ENCODE results near the gene FOXP1.

FOXP1 gene

DNA sequence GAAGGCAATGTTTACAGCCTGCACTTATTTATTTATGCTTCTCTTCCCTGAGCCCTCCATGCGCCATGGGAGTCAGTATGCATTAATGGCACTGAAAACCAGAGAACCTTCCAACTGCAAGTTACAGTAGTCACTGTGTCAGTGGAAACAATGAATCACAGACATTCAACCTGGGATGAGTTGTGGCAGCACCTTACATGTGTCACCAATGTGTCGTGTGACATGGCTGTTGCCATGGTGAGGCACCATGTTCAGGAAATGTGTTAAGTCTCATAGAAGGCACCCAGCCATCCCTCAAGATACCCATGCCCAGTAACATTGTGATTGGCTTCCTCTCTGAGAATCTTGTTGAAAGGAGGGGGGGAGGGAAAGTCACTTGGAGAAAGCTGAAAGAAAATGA is 105.0 kb downstream of the FOXP1 start:
- H3K27ac ChIP-seq (ENCODE audit: low read depth, low read length), result no peak overlapping the region
- peaks cover 12% of the 10 kb centered on the region for H3K36me3 ChIP-seq (ENCODE audit: control insufficient read depth, low read length)
- H3K4me2 ChIP-seq (ENCODE audit: low read length), result no peak overlapping the region
- H3F3A ChIP-seq (ENCODE audit: control insufficient read depth, insufficient read depth), result no peaks in the 10 kb centered on the region
- peaks cover 15% of the 10 kb centered on the region for H3K4me1 ChIP-seq (ENCODE audit: control insufficient read depth, low read length)
- no peaks in the 10 kb centered on the region for H3K27me3 ChIP-seq (ENCODE audit: control insufficient read depth, low read length)
- H3K9me2 ChIP-seq (replicated peaks; ENCODE audit: control insufficient read depth, low read length), result no peaks in the 10 kb centered on the region
- H4K20me1 ChIP-seq (ENCODE audit: control insufficient read depth, insufficient read depth, low read depth, low read length), result no peaks in the 10 kb centered on the region
- TF ChIP-seq EZH2phosphoT487 (IDR thresholded peaks at IDR 0.05; ENCODE audit: borderline replicate concordance, low read length), result no peak
- TF ChIP-seq, protein P1, sequence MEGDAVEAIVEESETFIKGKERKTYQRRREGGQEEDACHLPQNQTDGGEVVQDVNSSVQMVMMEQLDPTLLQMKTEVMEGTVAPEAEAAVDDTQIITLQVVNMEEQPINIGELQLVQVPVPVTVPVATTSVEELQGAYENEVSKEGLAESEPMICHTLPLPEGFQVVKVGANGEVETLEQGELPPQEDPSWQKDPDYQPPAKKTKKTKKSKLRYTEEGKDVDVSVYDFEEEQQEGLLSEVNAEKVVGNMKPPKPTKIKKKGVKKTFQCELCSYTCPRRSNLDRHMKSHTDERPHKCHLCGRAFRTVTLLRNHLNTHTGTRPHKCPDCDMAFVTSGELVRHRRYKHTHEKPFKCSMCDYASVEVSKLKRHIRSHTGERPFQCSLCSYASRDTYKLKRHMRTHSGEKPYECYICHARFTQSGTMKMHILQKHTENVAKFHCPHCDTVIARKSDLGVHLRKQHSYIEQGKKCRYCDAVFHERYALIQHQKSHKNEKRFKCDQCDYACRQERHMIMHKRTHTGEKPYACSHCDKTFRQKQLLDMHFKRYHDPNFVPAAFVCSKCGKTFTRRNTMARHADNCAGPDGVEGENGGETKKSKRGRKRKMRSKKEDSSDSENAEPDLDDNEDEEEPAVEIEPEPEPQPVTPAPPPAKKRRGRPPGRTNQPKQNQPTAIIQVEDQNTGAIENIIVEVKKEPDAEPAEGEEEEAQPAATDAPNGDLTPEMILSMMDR (IDR thresholded peaks at IDR 0.05; ENCODE audit: low read depth, low read length, poor library complexity, severe bottlenecking), result no peak
- H3K79me2 ChIP-seq (ENCODE audit: control insufficient read depth, low read length), result peaks cover 85% of the 10 kb centered on the region
- H3K4me3 ChIP-seq (ENCODE audit: low read length), result no peak overlapping the region
- H3K9me3 ChIP-seq (ENCODE audit: control insufficient read depth, insufficient read depth, low read length), result no peaks in the 10 kb centered on the region

DNA sequence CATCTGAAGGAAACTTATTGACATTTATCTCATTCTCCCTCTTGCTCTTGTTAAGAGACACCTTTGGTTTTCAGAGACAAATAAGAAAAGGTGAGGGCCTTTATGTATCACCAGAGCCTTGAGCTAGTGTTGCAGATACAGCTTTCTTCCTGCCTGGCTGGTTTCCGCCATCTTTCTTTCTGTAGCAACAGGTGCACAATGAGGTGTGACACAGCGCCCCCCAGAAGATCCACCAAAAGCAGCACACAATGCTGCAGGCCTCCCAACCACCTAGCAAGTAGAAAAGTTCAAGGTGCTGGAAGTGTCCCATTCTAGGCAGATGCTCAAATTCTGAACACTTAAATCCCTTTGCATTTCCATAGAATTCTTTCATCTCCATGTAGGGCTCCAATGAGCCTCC is 106.6 kb downstream of the FOXP1 start:
- Histone ChIP-seq H3K4me1 (ENCODE audit: control insufficient read depth, low read length) (peaks cover 9% of the 10 kb centered on the region; the same call in 1 of the 2 replicates), H3K9me2 (replicated peaks; ENCODE audit: control insufficient read depth, low read length) (no peaks in the 10 kb centered on the region), H3K4me2 (ENCODE audit: low read length) (no peak overlapping the region), H3F3A (ENCODE audit: control insufficient read depth, insufficient read depth) (no peaks in the 10 kb centered on the region), H3K27me3 (ENCODE audit: control insufficient read depth, low read length) (no peaks in the 10 kb centered on the region), H3K27ac (ENCODE audit: low read depth, low read length) (no peak overlapping the region), H4K20me1 (ENCODE audit: control insufficient read depth, insufficient read depth, low read depth, low read length) (no peaks in the 10 kb centered on the region), H3K9me3 (ENCODE audit: control insufficient read depth, insufficient read depth, low read length) (no peaks in the 10 kb centered on the region), H3K79me2 (ENCODE audit: control insufficient read depth, low read length) (peaks cover 86% of the 10 kb centered on the region), H3K4me3 (ENCODE audit: low read length) (no peak overlapping the region), H3K36me3 (ENCODE audit: control insufficient read depth, low read length) (peaks cover 15% of the 10 kb centered on the region)
- TF ChIP-seq, protein P1 (IDR thresholded peaks at IDR 0.05; ENCODE audit: low read depth, low read length, poor library complexity, severe bottlenecking), result peak; percentile 21
- no peak for TF ChIP-seq EZH2phosphoT487 (IDR thresholded peaks at IDR 0.05; ENCODE audit: borderline replicate concordance, low read length)

DNA sequence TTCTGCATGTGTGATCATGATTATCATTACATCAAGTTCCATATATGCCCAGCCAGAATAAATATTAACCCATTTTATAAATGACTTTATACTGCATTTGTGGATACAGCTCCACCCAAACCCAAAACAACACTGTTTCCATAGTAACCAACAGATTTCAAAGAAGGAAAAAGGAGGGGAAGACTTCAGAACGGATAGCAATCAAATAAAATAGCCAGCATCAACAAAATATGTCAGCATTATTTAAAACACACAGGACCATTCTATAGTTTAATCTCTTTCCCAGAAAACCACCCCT is 114.4 kb downstream of the FOXP1 start:
- Histone ChIP-seq H3K27ac (ENCODE audit: low read depth, low read length) (no peak overlapping the region), H3K79me2 (ENCODE audit: control insufficient read depth, low read length) (peaks cover 91% of the 10 kb centered on the region), H3K9me2 (replicated peaks; ENCODE audit: control insufficient read depth, low read length) (no peaks in the 10 kb centered on the region), H3K4me1 (ENCODE audit: control insufficient read depth, low read length) (peaks cover 27% of the 10 kb centered on the region), H3K9me3 (ENCODE audit: control insufficient read depth, insufficient read depth, low read length) (no peaks in the 10 kb centered on the region), H3K4me2 (ENCODE audit: low read length) (no peak overlapping the region), H4K20me1 (ENCODE audit: control insufficient read depth, insufficient read depth, low read depth, low read length) (no peaks in the 10 kb centered on the region; the same call in 1 of the 2 replicates), H3K27me3 (ENCODE audit: control insufficient read depth, low read length) (no peaks in the 10 kb centered on the region), H3K36me3 (ENCODE audit: control insufficient read depth, low read length) (peaks cover 13% of the 10 kb centered on the region; the same call in 1 of the 2 replicates), H3K4me3 (ENCODE audit: low read length) (no peak overlapping the region), H3F3A (ENCODE audit: control insufficient read depth, insufficient read depth) (no peaks in the 10 kb centered on the region)
- no peak for TF ChIP-seq EZH2phosphoT487 (IDR thresholded peaks at IDR 0.05; ENCODE audit: borderline replicate concordance, low read length)
- TF ChIP-seq, protein P1 (IDR thresholded peaks at IDR 0.05; ENCODE audit: low read depth, low read length, poor library complexity, severe bottlenecking), result no peak
